H9 (cell line): Measurements from ENCODE around the gene ACVR2B. TPM values are rescaled to one million over a fixed set of nuclear protein-coding genes. Genes with fewer than 3 reads are reported as not detected.
A peak's percentile ranks its signal among the peaks of the same experiment; 100 is the strongest.
"Not testable (repeated sequence)": the region's sequence is repeated elsewhere in the genome, so short reads cannot be mapped to it uniquely, and the experiment has no call there.

Experiments
- DNase-seq: peaks from one replicate; pipeline ENCODE4 v3.0.0-alpha.2; 2017
- H2AFZ ChIP-seq: one replicate; pipeline ENCODE4 v1.6.1; 2013; ENCODE audit warnings: mild to moderate bottlenecking, low read length, control low read depth, moderate library complexity
- H2AK5ac ChIP-seq: 2 replicates; pipeline ENCODE4 v1.6.1; 2013; ENCODE audit warnings: low read length, control low read depth, mixed read lengths; ENCODE audit not compliant: insufficient read length
- H2BK120ac ChIP-seq: one replicate; pipeline ENCODE4 v1.6.1; 2013; ENCODE audit warnings: low read depth, mild to moderate bottlenecking, low read length, control low read depth, inconsistent platforms; ENCODE audit not compliant: poor library complexity, severe bottlenecking
- H2BK12ac ChIP-seq: 2 replicates; pipeline ENCODE4 v1.6.1; 2013; ENCODE audit warnings: low read length, control low read depth, mixed read lengths, low read depth; ENCODE audit not compliant: insufficient read length
- H2BK15ac ChIP-seq: 2 replicates; pipeline ENCODE4 v1.6.1; 2013; ENCODE audit warnings: low read depth, low read length, control low read depth
- H2BK20ac ChIP-seq: one replicate; pipeline ENCODE4 v1.6.1; 2013; ENCODE audit warnings: low read depth, mild to moderate bottlenecking, low read length, control low read depth, inconsistent platforms; ENCODE audit not compliant: poor library complexity, severe bottlenecking
- H2BK5ac ChIP-seq: 2 replicates; pipeline ENCODE4 v1.6.1; 2013; ENCODE audit warnings: low read length, control low read depth, mixed read lengths; ENCODE audit not compliant: insufficient read length
- H3K14ac ChIP-seq: 2 replicates; pipeline ENCODE4 v1.6.1; 2013; ENCODE audit warnings: low read length, control low read depth; ENCODE audit not compliant: insufficient read depth
- H3K18ac ChIP-seq: 2 replicates; pipeline ENCODE4 v1.6.1; 2013; ENCODE audit warnings: low read depth, mild to moderate bottlenecking, mixed read lengths, low read length, control low read depth; ENCODE audit not compliant: insufficient read length
- H3K23ac ChIP-seq: 2 replicates; pipeline ENCODE4 v1.6.1; 2013; ENCODE audit warnings: low read length, control low read depth, mixed read lengths, low read depth; ENCODE audit not compliant: insufficient read length
- H3K23me2 ChIP-seq: 2 replicates; pipeline ENCODE4 v1.6.1; 2013; ENCODE audit warnings: low read depth, mild to moderate bottlenecking, mixed read lengths, low read length, control low read depth; ENCODE audit not compliant: insufficient read length, poor library complexity, severe bottlenecking
- H3K27ac ChIP-seq: 2 replicates; pipeline ENCODE4 v1.5.1; 2013; ENCODE audit warnings: low read length, control low read depth, mixed read lengths, low read depth; ENCODE audit not compliant: insufficient read length
- H3K27me3 ChIP-seq: 2 replicates; pipeline ENCODE4 v1.6.1; 2013; ENCODE audit warnings: low read length, control low read depth, inconsistent platforms; ENCODE audit not compliant: insufficient read depth
- H3K4ac ChIP-seq: 2 replicates; pipeline ENCODE4 v1.6.1; 2013; ENCODE audit warnings: low read depth, mild to moderate bottlenecking, control low read depth, inconsistent platforms, low read length, moderate library complexity
- H3K4me1 ChIP-seq: 2 replicates; pipeline ENCODE4 v1.6.1; 2013; ENCODE audit warnings: low read length, control low read depth, inconsistent platforms; ENCODE audit not compliant: insufficient read depth
- H3K4me2 ChIP-seq: 2 replicates; pipeline ENCODE4 v1.6.1; 2013; ENCODE audit warnings: low read length, control low read depth, mixed read lengths; ENCODE audit not compliant: insufficient read length, insufficient read depth
- H3K56ac ChIP-seq: 2 replicates; pipeline ENCODE4 v1.6.1; 2013; ENCODE audit warnings: low read depth, mild to moderate bottlenecking, mixed read lengths, low read length, control low read depth; ENCODE audit not compliant: insufficient read length
- H3K79me1 ChIP-seq: 2 replicates; pipeline ENCODE4 v1.6.1; 2013; ENCODE audit warnings: low read depth, mild to moderate bottlenecking, moderate library complexity, low read length, control low read depth, inconsistent platforms; ENCODE audit not compliant: insufficient read depth, poor library complexity, severe bottlenecking
- H3K79me2 ChIP-seq: 2 replicates; pipeline ENCODE4 v1.6.1; 2013; ENCODE audit warnings: low read length, control low read depth, inconsistent platforms; ENCODE audit not compliant: insufficient read depth
- H3K9ac ChIP-seq: 2 replicates; pipeline ENCODE4 v1.6.1; 2013; ENCODE audit warnings: low read length, control low read depth, mixed read lengths; ENCODE audit not compliant: insufficient read length; ENCODE audit errors: extremely low read depth
- H3K9me3 ChIP-seq: one replicate; pipeline ENCODE4 v1.6.1; 2013; ENCODE audit warnings: low read depth, low read length, inconsistent platforms; ENCODE audit not compliant: control insufficient read depth
- H3T11ph ChIP-seq: one replicate; pipeline ENCODE4 v1.6.1; 2013; ENCODE audit warnings: mild to moderate bottlenecking, low read length, control low read depth, inconsistent platforms
- H4K20me1 ChIP-seq: one replicate; pipeline ENCODE4 v1.6.1; 2013; ENCODE audit not compliant: control insufficient read depth, insufficient read length, insufficient read depth
- H4K5ac ChIP-seq: 2 replicates; pipeline ENCODE4 v1.6.1; 2013; ENCODE audit warnings: low read depth, mild to moderate bottlenecking, mixed read lengths, low read length, control low read depth; ENCODE audit not compliant: insufficient read length
- H4K8ac ChIP-seq: replicated peaks from 2 replicates; pipeline ENCODE4 v1.6.1; 2013; ENCODE audit warnings: low read length, control low read depth, mixed read lengths, low read depth; ENCODE audit not compliant: insufficient read length
- H4K91ac ChIP-seq: 2 replicates; pipeline ENCODE4 v1.6.1; 2013; ENCODE audit warnings: low read depth, mild to moderate bottlenecking, moderate library complexity, mixed read lengths, low read length, control low read depth; ENCODE audit not compliant: insufficient read length
- H3K27ac Mint-ChIP-seq, 3 experiments: 2 replicates in 2 of 3; 3 replicates in 1 of 3; pipeline ENCODE4 v1.8.0; 2020 to 2021; ENCODE audit warnings: mixed read lengths in 3 of 3, mild to moderate bottlenecking in 1 of 3, moderate library complexity in 1 of 3
- H3K27me3 Mint-ChIP-seq: 2 replicates; pipeline ENCODE4 v1.8.0; 2021; ENCODE audit warnings: low read depth, mild to moderate bottlenecking, moderate library complexity, mixed read lengths
- H3K36me3 Mint-ChIP-seq, 3 experiments: 2 replicates in 2 of 3; 3 replicates in 1 of 3; pipeline ENCODE4 v1.8.0; 2020 to 2021; ENCODE audit warnings: low read depth in 3 of 3, mixed read lengths in 3 of 3; ENCODE audit not compliant: insufficient read depth in 1 of 3
- H3K4me1 Mint-ChIP-seq, 2 experiments: 2 replicates each; pipeline ENCODE4 v1.8.0; 2020; ENCODE audit warnings: mixed read lengths in 2 of 2
- H3K4me3 Mint-ChIP-seq, 2 experiments: 2 replicates in 1 of 2; 3 replicates in 1 of 2; pipeline ENCODE4 v1.8.0; 2020 to 2021; ENCODE audit warnings: mild to moderate bottlenecking in 2 of 2, mixed read lengths in 2 of 2, moderate library complexity in 1 of 2
- H3K9me3 Mint-ChIP-seq, 2 experiments: 2 replicates in 1 of 2; 3 replicates in 1 of 2; pipeline ENCODE4 v1.8.0; 2020; ENCODE audit warnings: mild to moderate bottlenecking in 2 of 2, mixed read lengths in 2 of 2, moderate library complexity in 1 of 2
- WGBS: extraction: QIAGEN DNeasy Blood & Tissue Kit; methylation state at CpG from one replicate; pipeline ENCODE4 v1.1.7; 2013; ENCODE audit warnings: missing lambda C conversion rate, low lambda C conversion rate, mixed read lengths; ENCODE audit not compliant: insufficient read length; ENCODE audit errors: extremely low coverage; 5-methylcytosine and 5-hydroxymethylcytosine counted together
- total RNA-seq: library from RNA; stranded (reverse); gene quantifications from 2 replicates; pipeline ENCODE4 v1.2.1, GENCODE V29; 2021

ACVR2B gene
- total RNA-seq, 1 experiment from 2014 or later = 105 TPM

DNA sequence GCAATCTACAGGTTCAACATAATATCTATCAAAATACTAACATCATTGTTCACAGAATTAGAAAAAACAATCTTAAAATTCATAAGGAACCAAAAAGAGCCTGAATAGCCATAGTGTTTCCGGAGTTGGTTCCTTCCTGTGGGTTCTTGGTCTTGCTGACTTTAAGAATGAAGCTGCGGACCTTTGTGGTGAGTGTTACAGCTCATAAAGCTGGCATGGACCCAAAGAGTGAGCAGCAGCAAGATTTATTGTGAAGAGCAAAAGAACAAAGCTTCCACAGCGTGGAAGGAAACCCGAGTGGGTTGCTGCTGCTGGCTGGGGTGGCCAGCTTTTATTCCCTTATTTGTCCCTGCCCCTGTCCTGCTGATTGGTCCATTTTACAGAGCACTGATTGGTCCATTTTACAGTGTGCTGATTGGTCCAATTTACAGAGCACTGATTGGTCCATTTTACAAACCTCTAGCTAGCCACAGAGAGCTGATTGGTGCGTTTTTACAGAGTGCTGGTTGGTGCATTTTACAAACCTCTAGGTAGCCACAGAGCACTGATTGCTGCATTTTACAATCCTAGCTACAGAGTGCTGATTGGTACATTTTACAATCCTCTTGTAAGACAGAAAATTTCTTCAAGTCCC lies 15.1 kb upstream of the ACVR2B start:
- H3K23ac ChIP-seq, H2BK20ac ChIP-seq, H2BK15ac ChIP-seq, H2AFZ ChIP-seq, H3K4me1 ChIP-seq, H4K8ac ChIP-seq, H3K27me3 ChIP-seq, DNase-seq, H3K27ac Mint-ChIP-seq, H3K4me2 ChIP-seq, H3K56ac ChIP-seq, H3K27ac ChIP-seq, H3K18ac ChIP-seq, H3K14ac ChIP-seq, H2BK120ac ChIP-seq, H4K91ac ChIP-seq, H3T11ph ChIP-seq, H2AK5ac ChIP-seq, H3K4me3 Mint-ChIP-seq, H3K4me1 Mint-ChIP-seq, H2BK12ac ChIP-seq, H3K23me2 ChIP-seq, H3K4ac ChIP-seq, H3K79me2 ChIP-seq, H2BK5ac ChIP-seq, H3K9ac ChIP-seq, H4K5ac ChIP-seq, H4K20me1 ChIP-seq, H3K79me1 ChIP-seq: not testable (repeated sequence)
- H3K9me3 ChIP-seq = peaks cover 10% of the 10 kb centered on the region
- Mint-ChIP-seq H3K36me3 (peaks cover 11 to 27% (median 24%) of the 10 kb centered on the region in 3 experiments), H3K9me3 (peaks cover 56 to 60% of the 10 kb centered on the region in 2 experiments), H3K27me3 (peaks cover 12% of the 10 kb centered on the region)
- no CpG with 5 or more reads among the region's 5 CpGs for WGBS

DNA sequence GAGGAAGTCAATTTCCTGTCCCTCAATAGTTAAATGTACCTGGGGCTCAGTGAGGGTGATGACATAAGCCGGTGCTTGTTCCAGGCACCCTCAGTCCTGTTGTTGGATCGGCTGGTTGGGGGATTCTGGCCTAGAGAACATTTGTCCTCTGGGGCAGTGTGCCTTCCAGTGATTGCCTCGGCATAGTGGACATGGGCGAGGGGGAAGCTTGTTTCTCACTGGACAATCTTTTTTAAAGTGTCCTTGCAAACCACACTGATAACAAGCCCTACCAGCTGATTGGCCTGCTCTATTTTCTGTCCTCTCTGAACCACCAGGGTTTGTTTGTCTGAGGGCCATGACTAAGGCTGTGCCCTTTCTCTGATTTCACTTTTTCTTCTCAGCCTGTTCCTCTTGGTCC lies 10.5 kb upstream of the ACVR2B start:
- Mint-ChIP-seq H3K36me3 (peaks cover under 1 to 12% (median 4%) of the 10 kb centered on the region in 3 experiments; a peak in 4 of 7 replicates), H3K4me1 (peaks cover 5 to 11% of the 10 kb centered on the region in 2 experiments; a peak in 3 of 4 replicates), H3K9me3 (peaks cover 15 to 22% of the 10 kb centered on the region in 2 experiments), H3K27ac (peak overlapping the region in 1 of 3 experiments; percentile 55; a peak in 1 of 7 replicates)
- DNase-seq, H2BK5ac ChIP-seq, H3K27me3 Mint-ChIP-seq, H3K4me3 Mint-ChIP-seq, H2AFZ ChIP-seq, H3K4ac ChIP-seq, H4K5ac ChIP-seq, H3K56ac ChIP-seq, H3K23ac ChIP-seq, H3K9ac ChIP-seq, H3K18ac ChIP-seq, H4K91ac ChIP-seq, H3K23me2 ChIP-seq, H3K27me3 ChIP-seq, H2BK15ac ChIP-seq, H4K20me1 ChIP-seq, H3K79me2 ChIP-seq, H4K8ac ChIP-seq, H3K14ac ChIP-seq, H3K27ac ChIP-seq, H3K79me1 ChIP-seq, H2BK20ac ChIP-seq, H3K4me1 ChIP-seq, H2BK120ac ChIP-seq, H3T11ph ChIP-seq, H3K9me3 ChIP-seq, H2BK12ac ChIP-seq, H3K4me2 ChIP-seq, H2AK5ac ChIP-seq: not testable (repeated sequence)
- no CpG with 5 or more reads among the region's 4 CpGs for WGBS
